Measurements from ENCODE around the gene APOH.

The APOH gene

GRCh38 chr17:66229783-66230538 lies 746 bp upstream of the APOH start:
- CTCF ChIA-PET: no interaction called here
- POLR2A ChIA-PET: no interaction called here

GRCh38 chr17:66227212-66228045 lies 1.8 kb downstream of the APOH start:
- POLR2A ChIA-PET: no interaction called here
- TF ChIP-seq L3MBTL2 (conservative IDR thresholded peaks at IDR 0.05): no peak
- TF ChIP-seq ARNT (IDR thresholded peaks at IDR 0.05): no peak
- no peak for TF ChIP-seq FOXK2 (IDR thresholded peaks at IDR 0.05)
- TF ChIP-seq BHLHE40 (IDR thresholded peaks at IDR 0.05; ENCODE audit: borderline replicate concordance): no peak
- TF ChIP-seq SUZ12 (IDR thresholded peaks at IDR 0.05): no peak
- TF ChIP-seq TARDBP (IDR thresholded peaks at IDR 0.05): no peak
- TF ChIP-seq LEF1 (IDR thresholded peaks at IDR 0.05; ENCODE audit: borderline replicate concordance): no peak
- TF ChIP-seq HDGF (IDR thresholded peaks at IDR 0.05; ENCODE audit: borderline replicate concordance): no peak
- no peak for TF ChIP-seq FOXM1 (IDR thresholded peaks at IDR 0.05; ENCODE audit: borderline replicate concordance)
- no peak for TF ChIP-seq FOXA1 (IDR thresholded peaks at IDR 0.05)
- TF ChIP-seq SP1 (IDR thresholded peaks at IDR 0.05): no peak
- CTCF ChIA-PET: no interaction called here
- no peak for DNase-seq (ENCODE audit: extremely low spot score)

More at GRCh38 chr17:66229783-66230538, 746 bp upstream of the APOH start:
- DNase-seq (ENCODE audit: extremely low spot score): no peak
- TF ChIP-seq NFRKB (IDR thresholded peaks at IDR 0.05): no peak
- TF ChIP-seq FOXK2 (IDR thresholded peaks at IDR 0.05): no peak
- TF ChIP-seq ARNT (IDR thresholded peaks at IDR 0.05): no peak
- TF ChIP-seq HDGF (IDR thresholded peaks at IDR 0.05; ENCODE audit: borderline replicate concordance): no peak
- TF ChIP-seq L3MBTL2 (conservative IDR thresholded peaks at IDR 0.05): no peak
- no peak for TF ChIP-seq FOXM1 (IDR thresholded peaks at IDR 0.05; ENCODE audit: borderline replicate concordance)
- no peak for TF ChIP-seq SP1 (IDR thresholded peaks at IDR 0.05)
- TF ChIP-seq PKNOX1 (IDR thresholded peaks at IDR 0.05): no peak
- no peak for TF ChIP-seq FOXA1 (IDR thresholded peaks at IDR 0.05)
- TF ChIP-seq BHLHE40 (IDR thresholded peaks at IDR 0.05; ENCODE audit: borderline replicate concordance): no peak
- no peak for TF ChIP-seq ELF4 (IDR thresholded peaks at IDR 0.05)

GRCh38 chr17:66222798-66223350 lies 6.3 kb downstream of the APOH start:
- POLR2A ChIA-PET: no interaction called here
- CTCF ChIA-PET: no interaction called here
- TF ChIP-seq TARDBP (IDR thresholded peaks at IDR 0.05): no peak
- TF ChIP-seq LEF1 (IDR thresholded peaks at IDR 0.05; ENCODE audit: borderline replicate concordance): no peak
- no peak for TF ChIP-seq HDGF (IDR thresholded peaks at IDR 0.05; ENCODE audit: borderline replicate concordance)
- TF ChIP-seq ARNT (IDR thresholded peaks at IDR 0.05): no peak
- TF ChIP-seq L3MBTL2 (conservative IDR thresholded peaks at IDR 0.05): no peak
- no peak for TF ChIP-seq FOXK2 (IDR thresholded peaks at IDR 0.05)
- TF ChIP-seq FOXM1 (IDR thresholded peaks at IDR 0.05; ENCODE audit: borderline replicate concordance): no peak
- no peak for TF ChIP-seq NFRKB (IDR thresholded peaks at IDR 0.05)
- no peak for TF ChIP-seq SP1 (IDR thresholded peaks at IDR 0.05)
- no peak for TF ChIP-seq ELF4 (IDR thresholded peaks at IDR 0.05)
- TF ChIP-seq FOXA1 (IDR thresholded peaks at IDR 0.05): no peak
- no peak for TF ChIP-seq ZNF384 (IDR thresholded peaks at IDR 0.05)
- TF ChIP-seq SUZ12 (IDR thresholded peaks at IDR 0.05): no peak
- TF ChIP-seq CTBP1 (IDR thresholded peaks at IDR 0.05; ENCODE audit: borderline replicate concordance): no peak
- no peak for TF ChIP-seq BHLHE40 (IDR thresholded peaks at IDR 0.05; ENCODE audit: borderline replicate concordance)
- no peak for TF ChIP-seq PKNOX1 (IDR thresholded peaks at IDR 0.05)
- DNase-seq (ENCODE audit: extremely low spot score): no peak

GRCh38 chr17:66221755-66222530 lies 7.3 kb downstream of the APOH start:
- TF ChIP-seq ARNT (IDR thresholded peaks at IDR 0.05): no peak
- TF ChIP-seq FOXM1 (IDR thresholded peaks at IDR 0.05; ENCODE audit: borderline replicate concordance): no peak
- no peak for TF ChIP-seq SUZ12 (IDR thresholded peaks at IDR 0.05)
- TF ChIP-seq NFRKB (IDR thresholded peaks at IDR 0.05): no peak
- TF ChIP-seq BHLHE40 (IDR thresholded peaks at IDR 0.05; ENCODE audit: borderline replicate concordance): no peak
- TF ChIP-seq SP1 (IDR thresholded peaks at IDR 0.05): no peak
- TF ChIP-seq LEF1 (IDR thresholded peaks at IDR 0.05; ENCODE audit: borderline replicate concordance): no peak
- CTCF ChIA-PET: interaction anchor here (0.6 kb wide), 1 partner anchor 824 kb away, joined by 4 read pairs; no protein-coding TSS in a partner anchor
- POLR2A ChIA-PET: no interaction called here
- DNase-seq (ENCODE audit: extremely low spot score): no peak

- ChIA-PET POLR2A (no interaction called here), CTCF (no interaction called here)
- DNase-seq (ENCODE audit: extremely low spot score): no peak
- TF ChIP-seq LEF1 (IDR thresholded peaks at IDR 0.05; ENCODE audit: borderline replicate concordance) (no peak), FOXA1 (IDR thresholded peaks at IDR 0.05) (no peak)
Observed at GRCh38 chr17:66221343-66221742, 7.9 kb downstream of the APOH start.
